HCT116 (cell line): ENCODE results near the gene ITPR1. TPM values are rescaled to one million over a fixed set of nuclear protein-coding genes. Genes with fewer than 3 reads are reported as not detected.

Experiments
- ATAC-seq: fragments of 200-7000 bp; cut with Tn5 transposase; 2 replicates; pipeline ENCODE4 v1.9.1; 2020; ENCODE audit warnings: mild to moderate bottlenecking, moderate library complexity
- BruUV-seq: library from RNA; stranded (reverse); fragments of 400-500 nt; replicated peaks from 2 replicates; lab custom pipeline; 2021; lab: Mats Ljungman, UMichigan
- CTCF ChIA-PET: fragments of 300-600 bp; sonication (Branson Sonifier 250); formaldehyde crosslinking; loops from one replicate; lab custom pipeline; 2021; ENCODE audit warnings: antibody characterized with exemption; lab: Charles Lee
- POLR2A ChIA-PET: fragments of 300-600, 350-600 bp; sonication (Branson Sonifier 250); formaldehyde crosslinking; loops from one replicate; lab custom pipeline; 2021; ENCODE audit warnings: antibody characterized with exemption; lab: Charles Lee
- RAD21 ChIA-PET, 2 experiments: fragments of 300-600 bp; sonication (Branson Sonifier 250); formaldehyde crosslinking; loops; one replicate each; lab custom pipeline; 2023; ENCODE audit warnings: low total read pairs in 2 of 2; ENCODE audit not compliant: uncharacterized antibody in 2 of 2, unreplicated experiment in 2 of 2, low non-redundant PET in 1 of 2; lab: Charles Lee
- DNase-seq: peaks from one replicate; pipeline ENCODE4 v3.0.0-alpha.2; 2010; ENCODE audit warnings: low read depth, low spot score
- H2AFZ ChIP-seq: fragments of 200-600 bp; shearing (Covaris generic), sonication (generic); 2 replicates; pipeline ENCODE4 v1.6.1; 2017; ENCODE audit warnings: low read depth, mixed run types, mixed read lengths, antibody characterized with exemption, low read length; ENCODE audit not compliant: poor library complexity, severe bottlenecking
- H3K27ac ChIP-seq: 2 replicates; pipeline ENCODE4 v1.5.1; 2012; ENCODE audit warnings: low read depth, low read length
- H3K27me3 ChIP-seq: fragments of 200-600 bp; sonication (generic); 2 replicates; pipeline ENCODE4 v1.6.1; 2016; ENCODE audit warnings: mixed run types, low read length, mixed read lengths; ENCODE audit not compliant: insufficient read depth
- H3K36me3 ChIP-seq, 2 experiments: fragments of 200-500 bp in 1 of 2; fragments of 200-600 bp in 1 of 2; sonication (Bioruptor generic) in 1 of 2; sonication (generic) in 1 of 2; 2 replicates each; pipeline versions ENCODE4 v1.5.1 to v1.6.1; 2014 to 2016; ENCODE audit warnings: low read length in 2 of 2, inconsistent platforms in 1 of 2, mixed read lengths in 1 of 2, mixed run types in 1 of 2; ENCODE audit not compliant: insufficient read depth in 2 of 2, control insufficient read depth in 1 of 2
- H3K4me1 ChIP-seq, 2 experiments: fragments of 200-600 bp in 1 of 2; sonication (generic) in 1 of 2; 2 replicates each; pipeline versions ENCODE4 v1.5.1 to v1.6.1; 2012 to 2017; ENCODE audit warnings: low read length in 2 of 2, inconsistent platforms in 1 of 2, mild to moderate bottlenecking in 1 of 2, mixed read lengths in 1 of 2, mixed run types in 1 of 2, moderate library complexity in 1 of 2; ENCODE audit not compliant: insufficient read depth in 2 of 2, control insufficient read depth in 1 of 2
- H3K4me2 ChIP-seq: fragments of 200-600 bp; sonication (generic); 2 replicates; pipeline ENCODE4 v1.6.1; 2017; ENCODE audit warnings: mixed run types, low read length, mixed read lengths
- H3K4me3 ChIP-seq, 2 experiments: fragments of 200-600 bp in 1 of 2; sonication (generic) in 1 of 2; replicated peaks in 1 of 2; 2 replicates each; pipeline ENCODE4 v1.5.1; 2011 to 2016; ENCODE audit warnings: low read length in 2 of 2, control low read depth in 1 of 2, low read depth in 1 of 2, mild to moderate bottlenecking in 1 of 2, mixed read lengths in 1 of 2, mixed run types in 1 of 2
- H3K79me2 ChIP-seq: fragments of 200-600 bp; sonication (generic); 2 replicates; pipeline ENCODE4 v1.6.1; 2017; ENCODE audit warnings: mild to moderate bottlenecking, mixed run types, low read length, moderate library complexity, mixed read lengths; ENCODE audit not compliant: insufficient read depth
- H3K9ac ChIP-seq: fragments of 200-600 bp; sonication (generic); 2 replicates; pipeline ENCODE4 v1.6.1; 2016; ENCODE audit warnings: low read length, mixed read lengths
- H3K9me2 ChIP-seq: fragments of 200-600 bp; sonication (generic), shearing (Covaris generic); 2 replicates; pipeline ENCODE4 v1.6.1; 2017; ENCODE audit warnings: mixed run types, mild to moderate bottlenecking, moderate library complexity; ENCODE audit not compliant: insufficient read depth
- H3K9me3 ChIP-seq, 2 experiments: fragments of 200-500 bp in 1 of 2; fragments of 200-600 bp in 1 of 2; sonication (Bioruptor generic) in 1 of 2; sonication (generic) in 1 of 2; 2 replicates each; pipeline ENCODE4 v1.6.1; 2014 to 2017; ENCODE audit warnings: low read length in 2 of 2, mixed read lengths in 2 of 2, inconsistent platforms in 1 of 2, low read depth in 1 of 2, mild to moderate bottlenecking in 1 of 2, mixed run types in 1 of 2, moderate library complexity in 1 of 2; ENCODE audit not compliant: control insufficient read depth in 1 of 2, insufficient read depth in 1 of 2
- H4K20me1 ChIP-seq: fragments of 200-600 bp; sonication (generic), shearing (Covaris generic); 2 replicates; pipeline ENCODE4 v1.6.1; 2017; ENCODE audit warnings: mixed run types, mild to moderate bottlenecking, moderate library complexity; ENCODE audit not compliant: insufficient read depth
- CEBPB ChIP-seq: IDR thresholded peaks from 2 replicates; pipeline ENCODE4 v1.6.1; 2012; ENCODE audit warnings: low read depth
- EGR1 ChIP-seq: IDR thresholded peaks from 2 replicates; pipeline ENCODE4 v1.6.1; 2012; ENCODE audit warnings: low read depth
- ELF1 ChIP-seq: IDR thresholded peaks from 2 replicates; pipeline ENCODE4 v1.6.1; 2012; ENCODE audit warnings: low read depth, borderline replicate concordance
- EZH2 ChIP-seq: fragments of 200-600 bp; sonication (generic); IDR thresholded peaks from 2 replicates; pipeline ENCODE4 v1.6.1; 2017; ENCODE audit warnings: antibody characterized with exemption, mixed run types
- EZH2phosphoT487 ChIP-seq: fragments of 200-600 bp; IDR thresholded peaks from 2 replicates; pipeline ENCODE4 v1.6.1; 2018; ENCODE audit warnings: antibody characterized with exemption, borderline replicate concordance
- FOSL1 ChIP-seq: IDR thresholded peaks from 2 replicates; pipeline ENCODE4 v1.6.1; 2012; ENCODE audit warnings: low read depth
- POLR2A ChIP-seq: IDR thresholded peaks from 2 replicates; pipeline ENCODE4 v1.7.0; 2011; ENCODE audit warnings: borderline replicate concordance; ENCODE audit not compliant: insufficient read depth, insufficient read length; ENCODE audit errors: extremely low read depth
- SIN3A ChIP-seq: IDR thresholded peaks from 2 replicates; pipeline ENCODE4 v1.6.1; 2012; ENCODE audit warnings: low read depth
- SP1 ChIP-seq: IDR thresholded peaks from 2 replicates; pipeline ENCODE4 v1.6.1; 2012; ENCODE audit warnings: low read depth
- YY1 ChIP-seq: IDR thresholded peaks from 2 replicates; pipeline ENCODE4 v1.6.1; 2011; ENCODE audit warnings: low read length, low read depth, moderate library complexity, mild to moderate bottlenecking; ENCODE audit not compliant: insufficient replicate concordance; ENCODE audit errors: extremely low read depth
- intact Hi-C: fragments of 100-400 bp; cut with micrococcal nuclease; formaldehyde crosslinking; loops from 2 replicates; pipeline ENCODE4 v1.10.0; 2022
- total RNA-seq: library from RNA; stranded (reverse); gene quantifications from one replicate; pipeline ENCODE4 v1.2.1, GENCODE V29; 2021; ENCODE audit not compliant: unreplicated experiment
- TF ChIP-seq, protein P1 (sequence below): IDR thresholded peaks from 2 replicates; pipeline ENCODE4 v1.6.1; 2012
- TF ChIP-seq, protein P2 (sequence below): IDR thresholded peaks from 2 replicates; pipeline ENCODE4 v1.6.1; 2012
- TF ChIP-seq, protein P3 (sequence below), 3 experiments: fragments of 200-600 bp in 1 of 3; sonication (generic) in 1 of 3; IDR thresholded peaks in 2 of 3; conservative IDR thresholded peaks in 1 of 3; 2 replicates each; pipeline ENCODE4 v1.5.1; 2012 to 2017; ENCODE audit warnings: low read depth in 2 of 3, low read length in 2 of 3, antibody characterized with exemption in 1 of 3, borderline replicate concordance in 1 of 3, control low read depth in 1 of 3, mild to moderate bottlenecking in 1 of 3, mixed read lengths in 1 of 3, mixed run types in 1 of 3, moderate library complexity in 1 of 3; ENCODE audit not compliant: insufficient read depth in 1 of 3

Gene ITPR1
- total RNA-seq, 1 experiment from 2014 or later, result 9.2 TPM

- H3K27ac ChIP-seq, result no peak overlapping the region
- peak overlapping the region in 1 of 2 experiments; percentile 61; a peak in 2 of 4 replicates for H3K4me3 ChIP-seq
- CTCF ChIA-PET, result no interaction called here
- intact Hi-C loops, result loop anchor here (2.0 kb wide), 1 partner anchor 25 kb away; the partner anchor contains the start of gene SUMF1
- TF ChIP-seq ELF1 (no peak), CEBPB (no peak), YY1 (no peak), EZH2 (no peak), POLR2A (no peak), FOSL1 (no peak), EGR1 (no peak), SIN3A (no peak), EZH2phosphoT487 (no peak), SP1 (no peak)
- TF ChIP-seq, protein P1, sequence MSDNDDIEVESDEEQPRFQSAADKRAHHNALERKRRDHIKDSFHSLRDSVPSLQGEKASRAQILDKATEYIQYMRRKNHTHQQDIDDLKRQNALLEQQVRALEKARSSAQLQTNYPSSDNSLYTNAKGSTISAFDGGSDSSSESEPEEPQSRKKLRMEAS, result no peak
- TF ChIP-seq, protein P2, sequence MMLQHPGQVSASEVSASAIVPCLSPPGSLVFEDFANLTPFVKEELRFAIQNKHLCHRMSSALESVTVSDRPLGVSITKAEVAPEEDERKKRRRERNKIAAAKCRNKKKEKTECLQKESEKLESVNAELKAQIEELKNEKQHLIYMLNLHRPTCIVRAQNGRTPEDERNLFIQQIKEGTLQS, result no peak
- TF ChIP-seq, protein P3, sequence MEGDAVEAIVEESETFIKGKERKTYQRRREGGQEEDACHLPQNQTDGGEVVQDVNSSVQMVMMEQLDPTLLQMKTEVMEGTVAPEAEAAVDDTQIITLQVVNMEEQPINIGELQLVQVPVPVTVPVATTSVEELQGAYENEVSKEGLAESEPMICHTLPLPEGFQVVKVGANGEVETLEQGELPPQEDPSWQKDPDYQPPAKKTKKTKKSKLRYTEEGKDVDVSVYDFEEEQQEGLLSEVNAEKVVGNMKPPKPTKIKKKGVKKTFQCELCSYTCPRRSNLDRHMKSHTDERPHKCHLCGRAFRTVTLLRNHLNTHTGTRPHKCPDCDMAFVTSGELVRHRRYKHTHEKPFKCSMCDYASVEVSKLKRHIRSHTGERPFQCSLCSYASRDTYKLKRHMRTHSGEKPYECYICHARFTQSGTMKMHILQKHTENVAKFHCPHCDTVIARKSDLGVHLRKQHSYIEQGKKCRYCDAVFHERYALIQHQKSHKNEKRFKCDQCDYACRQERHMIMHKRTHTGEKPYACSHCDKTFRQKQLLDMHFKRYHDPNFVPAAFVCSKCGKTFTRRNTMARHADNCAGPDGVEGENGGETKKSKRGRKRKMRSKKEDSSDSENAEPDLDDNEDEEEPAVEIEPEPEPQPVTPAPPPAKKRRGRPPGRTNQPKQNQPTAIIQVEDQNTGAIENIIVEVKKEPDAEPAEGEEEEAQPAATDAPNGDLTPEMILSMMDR (IDR thresholded peaks at IDR 0.05 in 2 of 3, conservative IDR thresholded peaks at IDR 0.05 in 1 of 3; ENCODE audit: borderline replicate concordance in 1 of 3, insufficient read depth in 1 of 3, low read depth in 2 of 3, low read length in 2 of 3), result no peak
- POLR2A ChIA-PET, result interaction anchor here (2.4 kb wide), 1 partner anchor 17 kb away, joined by 12 read pairs; no protein-coding TSS in a partner anchor
- ATAC-seq (no peak), DNase-seq (no peak)
- H3K27me3 ChIP-seq, result peaks cover 46% of the 10 kb centered on the region
- H3K79me2 ChIP-seq, result no peaks in the 10 kb centered on the region
- H3K36me3 ChIP-seq, result no peaks in the 10 kb centered on the region
- RAD21 ChIA-PET, result no interaction called here
- no peak overlapping the region for H2AFZ ChIP-seq
- no peaks in the 10 kb centered on the region for H4K20me1 ChIP-seq
- BruUV-seq, result no TSS peak
- no peaks in the 10 kb centered on the region for H3K9me2 ChIP-seq
- H3K4me2 ChIP-seq, result peak overlapping the region; percentile 91
- H3K9ac ChIP-seq, result no peak overlapping the region
- H3K4me1 ChIP-seq, result peaks cover 2 to 19% of the 10 kb centered on the region in 2 experiments; a peak in 2 of 4 replicates
- no peaks in the 10 kb centered on the region for H3K9me3 ChIP-seq
Observed at GRCh38 chr3:4491855-4492207, 1.3 kb upstream of the ITPR1 start.
